Measurements from ENCODE around the gene MANEA.

MANEA gene

DNA sequence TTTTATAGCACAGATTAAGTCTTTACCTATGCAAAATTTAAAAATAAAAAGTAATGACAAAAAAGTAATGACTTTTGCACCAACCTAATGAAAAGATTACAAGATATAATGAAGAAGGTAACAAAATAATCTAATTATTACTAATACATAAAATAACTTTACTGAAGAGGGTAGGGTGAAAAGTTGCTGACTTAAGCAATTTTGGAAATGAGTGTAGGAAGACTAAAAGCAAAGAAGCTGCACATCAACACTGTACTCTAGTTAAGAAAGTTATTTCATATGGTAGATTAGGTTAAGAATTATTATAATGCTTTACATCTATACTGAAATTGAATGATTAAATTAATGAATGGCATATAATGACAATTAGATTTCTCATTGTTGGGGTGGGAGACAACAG, 76.8 kb downstream of the MANEA start (continued):
- TF ChIP-seq SETDB1 (IDR thresholded peaks at IDR 0.05; ENCODE audit: insufficient read length, low read length) (no peak), ZNF629 (tag by site-specific recombination; IDR thresholded peaks at IDR 0.05) (no peak), OVOL3 (tag by site-specific recombination; IDR thresholded peaks at IDR 0.05) (no peak), ZNF704 (tag by site-specific recombination; IDR thresholded peaks at IDR 0.05) (no peak), ZNF121 (tag by site-specific recombination; IDR thresholded peaks at IDR 0.05) (no peak), ZNF660 (tag by site-specific recombination; IDR thresholded peaks at IDR 0.05) (no peak), ZNF514 (tag by site-specific recombination; IDR thresholded peaks at IDR 0.05) (no peak), HOXC10 (CRISPR knock-in tag; IDR thresholded peaks at IDR 0.05) (no peak), ZBTB20 (tag by site-specific recombination; IDR thresholded peaks at IDR 0.05) (no peak), SP2 (tag by site-specific recombination; IDR thresholded peaks at IDR 0.05) (no peak)
- TF ChIP-seq, protein P1, sequence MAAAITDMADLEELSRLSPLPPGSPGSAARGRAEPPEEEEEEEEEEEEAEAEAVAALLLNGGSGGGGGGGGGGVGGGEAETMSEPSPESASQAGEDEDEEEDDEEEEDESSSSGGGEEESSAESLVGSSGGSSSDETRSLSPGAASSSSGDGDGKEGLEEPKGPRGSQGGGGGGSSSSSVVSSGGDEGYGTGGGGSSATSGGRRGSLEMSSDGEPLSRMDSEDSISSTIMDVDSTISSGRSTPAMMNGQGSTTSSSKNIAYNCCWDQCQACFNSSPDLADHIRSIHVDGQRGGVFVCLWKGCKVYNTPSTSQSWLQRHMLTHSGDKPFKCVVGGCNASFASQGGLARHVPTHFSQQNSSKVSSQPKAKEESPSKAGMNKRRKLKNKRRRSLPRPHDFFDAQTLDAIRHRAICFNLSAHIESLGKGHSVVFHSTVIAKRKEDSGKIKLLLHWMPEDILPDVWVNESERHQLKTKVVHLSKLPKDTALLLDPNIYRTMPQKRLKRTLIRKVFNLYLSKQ (tag by site-specific recombination; IDR thresholded peaks at IDR 0.05; ENCODE audit: borderline replicate concordance), result no peak
- TF ChIP-seq, protein P2, sequence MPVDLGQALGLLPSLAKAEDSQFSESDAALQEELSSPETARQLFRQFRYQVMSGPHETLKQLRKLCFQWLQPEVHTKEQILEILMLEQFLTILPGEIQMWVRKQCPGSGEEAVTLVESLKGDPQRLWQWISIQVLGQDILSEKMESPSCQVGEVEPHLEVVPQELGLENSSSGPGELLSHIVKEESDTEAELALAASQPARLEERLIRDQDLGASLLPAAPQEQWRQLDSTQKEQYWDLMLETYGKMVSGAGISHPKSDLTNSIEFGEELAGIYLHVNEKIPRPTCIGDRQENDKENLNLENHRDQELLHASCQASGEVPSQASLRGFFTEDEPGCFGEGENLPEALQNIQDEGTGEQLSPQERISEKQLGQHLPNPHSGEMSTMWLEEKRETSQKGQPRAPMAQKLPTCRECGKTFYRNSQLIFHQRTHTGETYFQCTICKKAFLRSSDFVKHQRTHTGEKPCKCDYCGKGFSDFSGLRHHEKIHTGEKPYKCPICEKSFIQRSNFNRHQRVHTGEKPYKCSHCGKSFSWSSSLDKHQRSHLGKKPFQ (tag by site-specific recombination; IDR thresholded peaks at IDR 0.05), result no peak

DNA sequence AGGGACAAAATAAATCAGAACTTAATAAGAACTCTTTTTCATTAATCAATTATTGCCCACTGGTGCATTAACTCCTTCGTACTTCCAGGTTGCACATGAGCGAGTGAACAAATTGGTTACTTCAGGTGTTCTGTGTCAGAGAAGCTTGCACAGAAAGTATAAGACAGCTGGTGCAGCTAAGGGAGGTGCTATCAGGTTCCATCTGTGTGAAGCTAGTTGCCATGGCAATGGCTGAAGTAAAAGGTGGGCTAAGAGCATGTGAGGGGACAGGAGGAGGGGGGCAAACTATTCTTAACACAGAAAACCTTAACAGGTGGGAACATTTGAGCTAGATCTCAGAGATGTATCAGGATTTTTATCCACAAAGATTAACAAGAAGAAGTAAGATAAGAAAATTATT, 81.6 kb downstream of the MANEA start:
- Histone ChIP-seq H3K9me3 (ENCODE audit: control insufficient read depth, insufficient read depth, low read depth, low read length) (no peaks in the 10 kb centered on the region), H3K4me1 (ENCODE audit: control insufficient read depth, insufficient read depth, low read length) (no peaks in the 10 kb centered on the region), H3K27ac (ENCODE audit: extremely low read depth, low read depth, low read length) (no peak overlapping the region), H3K36me3 (ENCODE audit: control insufficient read depth in 2 of 2, insufficient read depth in 1 of 2, low read length in 2 of 2) (no peaks in the 10 kb centered on the region), H3K4me3 (ENCODE audit: low read depth, low read length) (no peak overlapping the region)
- CTCF ChIA-PET, result interaction anchor here (0.6 kb wide), 1 partner anchor 145 kb away, joined by 4 read pairs; no protein-coding TSS in a partner anchor
- no peak for TF ChIP-seq MEIS1 (CRISPR knock-in tag; IDR thresholded peaks at IDR 0.05; ENCODE audit: borderline replicate concordance)
- no peak for TF ChIP-seq ZNF664 (tag by site-specific recombination; IDR thresholded peaks at IDR 0.05)
- no peak for TF ChIP-seq REST (tag by site-specific recombination; IDR thresholded peaks at IDR 0.05)
- TF ChIP-seq ZNF580 (tag by site-specific recombination; IDR thresholded peaks at IDR 0.05), result no peak
- no peak for TF ChIP-seq ZNF654 (tag by site-specific recombination; IDR thresholded peaks at IDR 0.05; ENCODE audit: low read depth)
- TF ChIP-seq ZNF768 (tag by site-specific recombination; IDR thresholded peaks at IDR 0.05), result no peak
- no peak for TF ChIP-seq YY1 (tag by site-specific recombination; IDR thresholded peaks at IDR 0.05)
- TF ChIP-seq ZFP37 (tag by site-specific recombination; IDR thresholded peaks at IDR 0.05), result no peak
- POLR2A ChIA-PET, result no interaction called here

Measured in HEK293 (cell line).